NCI-H526 (cell line): ENCODE data around the gene KNDC1.

ENCODE experiments used
- DNase-seq, 2 experiments: peaks; one replicate each; lab custom pipeline; 2025; lab: John Stamatoyannopoulos, UW

Gene KNDC1

GRCh38 chr10:133178357-133179127 lies 18.5 kb downstream of the KNDC1 start:
- DNase-seq = no peak

- no peak for DNase-seq
Observed at GRCh38 chr10:133179128-133179520, 19.1 kb downstream of the KNDC1 start.

GRCh38 chr10:133179651-133180050 lies 19.6 kb downstream of the KNDC1 start:
- DNase-seq = no peak

- DNase-seq = peak; percentile 10 to 57
Observed at GRCh38 chr10:133180192-133180964, 20.4 kb downstream of the KNDC1 start.

GRCh38 chr10:133180965-133181639 lies 21.1 kb downstream of the KNDC1 start:
- DNase-seq = no peak

GRCh38 chr10:133182190-133182589 lies 22.2 kb downstream of the KNDC1 start:
- DNase-seq = no peak

GRCh38 chr10:133182791-133183645 lies 23.0 kb downstream of the KNDC1 start:
- DNase-seq = no peak

GRCh38 chr10:133183646-133184378 lies 23.8 kb downstream of the KNDC1 start:
- DNase-seq = no peak

- no peak for DNase-seq
Observed at GRCh38 chr10:133184591-133185244, 24.7 kb downstream of the KNDC1 start.

- no peak for DNase-seq
Observed at GRCh38 chr10:133185421-133185820, 25.4 kb downstream of the KNDC1 start.

GRCh38 chr10:133185916-133186315 lies 25.9 kb downstream of the KNDC1 start:
- no peak for DNase-seq

- DNase-seq = no peak
Observed at GRCh38 chr10:133186416-133187090, 26.5 kb downstream of the KNDC1 start.

GRCh38 chr10:133187091-133187905 lies 27.3 kb downstream of the KNDC1 start:
- no peak for DNase-seq

- no peak for DNase-seq
Observed at GRCh38 chr10:133187906-133188681, 28.1 kb downstream of the KNDC1 start.

- no peak for DNase-seq
Observed at GRCh38 chr10:133189256-133189655, 29.2 kb downstream of the KNDC1 start.

GRCh38 chr10:133189726-133190125 lies 29.7 kb downstream of the KNDC1 start:
- no peak for DNase-seq

GRCh38 chr10:133190225-133190624 lies 30.2 kb downstream of the KNDC1 start:
- no peak for DNase-seq

- no peak for DNase-seq
Observed at GRCh38 chr10:133191651-133192050, 31.6 kb downstream of the KNDC1 start.
